22Rv1 (cell line): ENCODE results near the gene RPS14.

ENCODE experiments used
- CTCF ChIP-seq: fragments of 450-650 bp; IDR thresholded peaks from 2 replicates; pipeline ENCODE4 v1.5.1; 2017; ENCODE audit warnings: mild to moderate bottlenecking
- ZFX ChIP-seq: fragments of 450-650 bp; IDR thresholded peaks from 2 replicates; pipeline ENCODE4 v1.6.1; 2017; ENCODE audit warnings: antibody characterized with exemption, borderline replicate concordance

- TF ChIP-seq CTCF = no peak
- TF ChIP-seq ZFX = no peak
Observed at GRCh38 chr5:150441813-150442698, 7.5 kb downstream of the RPS14 start.
